ENCODE measurements around the gene GALNT5.

The GALNT5 gene

GRCh38 chr2:157292853-157293252 lies 35.3 kb downstream of the GALNT5 start:
- no peak for DNase-seq (ENCODE audit: insufficient read length, low spot score)
- no peak for FAIRE-seq
- TF ChIP-seq POLR2A (IDR thresholded peaks at IDR 0.05; ENCODE audit: low read depth, low read length): no peak

DNA sequence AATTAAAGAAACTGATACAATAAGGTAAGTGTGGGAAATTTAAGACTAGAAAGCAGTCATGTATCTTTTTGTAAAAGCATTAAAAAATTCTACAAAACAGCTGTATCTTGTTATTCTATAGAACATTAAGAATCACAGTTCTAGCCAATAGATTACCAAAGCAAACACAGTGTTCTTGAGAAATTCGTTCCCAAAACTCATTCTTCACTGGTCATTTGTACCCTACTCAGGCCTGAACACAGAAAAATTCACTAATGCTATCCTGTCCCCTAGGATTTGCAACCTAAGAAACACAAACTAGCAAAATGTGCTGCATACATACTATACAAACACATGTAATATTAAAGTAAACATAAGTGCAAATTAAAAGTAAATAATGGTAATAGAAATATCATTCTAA lies 39.0 kb downstream of the GALNT5 start:
- no peak for FAIRE-seq
- DNase-seq (ENCODE audit: insufficient read length, low spot score): no peak

GRCh38 chr2:157296958-157297357 lies 39.5 kb downstream of the GALNT5 start:
- no peak for FAIRE-seq
- no peak for TF ChIP-seq POLR2A (IDR thresholded peaks at IDR 0.05; ENCODE audit: low read depth, low read length)

More for the DNA sequence above, 39.0 kb downstream of the GALNT5 start:
- TF ChIP-seq POLR2A (IDR thresholded peaks at IDR 0.05; ENCODE audit: low read depth, low read length): no peak

DNA sequence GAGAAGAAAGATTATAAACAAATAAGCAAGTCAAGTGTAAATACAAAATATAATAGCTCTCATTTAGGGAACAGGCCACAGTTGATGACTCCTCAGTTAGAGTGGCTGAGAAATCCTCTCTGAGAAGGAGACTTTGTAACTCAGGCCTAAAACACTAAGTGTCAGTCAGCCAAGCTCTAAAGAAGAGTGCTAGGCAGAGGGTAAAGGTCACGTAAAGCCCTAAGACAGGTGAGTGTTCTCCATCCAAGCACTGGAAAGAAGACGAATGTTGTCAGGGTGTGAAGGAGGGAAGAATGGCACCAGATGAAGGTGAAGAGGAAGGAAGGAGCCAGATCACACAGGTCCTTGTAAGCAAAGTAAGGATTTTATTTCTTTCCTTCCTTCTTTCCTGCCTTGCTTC lies 43.8 kb downstream of the GALNT5 start:
- TF ChIP-seq POLR2A (IDR thresholded peaks at IDR 0.05; ENCODE audit: low read depth, low read length): no peak
- FAIRE-seq (no peak), DNase-seq (ENCODE audit: insufficient read length, low spot score) (no peak)

More at GRCh38 chr2:157296958-157297357, 39.5 kb downstream of the GALNT5 start:
- DNase-seq (ENCODE audit: insufficient read length, low spot score): no peak

DNA sequence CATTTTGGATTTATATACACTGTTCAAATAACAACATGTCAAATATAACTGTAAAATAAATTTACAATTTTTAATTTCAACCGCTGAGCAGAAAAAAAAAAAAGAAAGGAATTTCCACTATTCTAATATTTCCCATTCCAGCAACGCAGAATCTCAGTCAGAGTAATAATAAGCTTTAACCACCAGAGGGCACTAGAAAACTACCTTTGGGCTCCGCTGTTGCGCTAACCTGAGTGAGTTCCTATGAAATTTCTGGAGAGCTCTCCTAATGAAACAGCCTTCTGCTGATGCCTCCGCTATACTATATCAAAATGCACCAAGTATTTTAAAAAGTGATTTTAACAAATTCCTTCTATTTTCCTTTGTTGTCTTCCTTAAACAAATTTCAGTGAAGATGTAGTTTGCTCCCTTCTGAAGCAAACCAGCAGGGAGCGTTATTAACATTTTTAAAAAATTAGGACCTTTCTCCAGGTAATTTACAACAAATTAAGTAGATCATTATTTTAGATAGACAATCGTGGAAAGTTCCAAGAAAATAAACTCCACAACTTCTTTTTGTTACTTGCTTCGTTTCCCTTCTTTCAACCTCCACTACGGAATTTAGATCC lies 45.1 kb downstream of the GALNT5 start:
- DNase-seq (ENCODE audit: insufficient read length, low spot score) (peak; percentile 19), FAIRE-seq (peak; percentile 62)
- no peak for TF ChIP-seq POLR2A (IDR thresholded peaks at IDR 0.05; ENCODE audit: low read depth, low read length)

- FAIRE-seq: no peak
Observed at GRCh38 chr2:157303612-157304011, 46.1 kb downstream of the GALNT5 start.

GRCh38 chr2:157304811-157305722 lies 47.6 kb downstream of the GALNT5 start:
- FAIRE-seq (no peak), DNase-seq (ENCODE audit: insufficient read length, low spot score) (no peak)
- no peak for TF ChIP-seq POLR2A (IDR thresholded peaks at IDR 0.05; ENCODE audit: low read depth, low read length)

More at GRCh38 chr2:157303612-157304011, 46.1 kb downstream of the GALNT5 start:
- DNase-seq (ENCODE audit: insufficient read length, low spot score): no peak
- TF ChIP-seq POLR2A (IDR thresholded peaks at IDR 0.05; ENCODE audit: low read depth, low read length): no peak

DNA sequence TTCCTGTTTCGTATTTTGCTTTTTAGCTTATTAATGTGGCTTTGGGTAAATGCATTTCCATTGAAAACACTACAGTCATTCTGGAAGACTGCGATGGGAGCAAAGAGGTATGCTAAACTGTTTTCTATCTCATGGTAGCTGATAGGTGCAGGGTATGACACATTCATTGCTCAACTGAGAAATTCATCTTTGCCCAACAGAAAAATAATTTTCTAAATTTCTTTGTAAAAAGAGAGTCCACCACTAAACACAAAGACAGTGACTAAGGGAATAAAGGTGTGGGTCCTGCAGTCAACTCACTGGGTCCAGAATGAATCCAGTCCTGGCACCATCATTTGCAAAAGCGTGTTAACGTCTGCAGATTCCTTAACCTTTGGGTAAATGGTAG lies 48.2 kb downstream of the GALNT5 start:
- no peak for TF ChIP-seq POLR2A (IDR thresholded peaks at IDR 0.05; ENCODE audit: low read depth, low read length)
- DNase-seq (ENCODE audit: insufficient read length, low spot score): no peak
- FAIRE-seq: no peak

DNA sequence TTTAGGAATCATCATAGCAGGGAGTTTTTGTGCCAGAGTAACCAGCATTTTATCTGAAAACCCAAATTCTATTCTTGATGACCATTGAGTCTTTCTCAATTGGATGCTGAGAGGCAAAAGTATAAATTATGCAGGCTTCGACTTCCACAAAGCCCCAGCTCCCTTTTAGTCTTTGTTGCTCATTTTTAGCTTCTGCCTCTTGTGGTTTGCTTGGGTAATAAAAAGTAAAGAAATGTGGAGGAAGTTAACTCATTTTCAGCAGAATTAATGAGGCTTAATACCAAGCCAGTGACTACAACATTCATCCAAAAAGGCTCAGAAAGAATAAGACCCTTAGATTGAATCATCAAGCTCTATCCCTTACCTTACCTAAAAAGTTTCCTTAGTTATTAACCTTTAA lies 49.5 kb downstream of the GALNT5 start:
- no peak for FAIRE-seq
- DNase-seq (ENCODE audit: insufficient read length, low spot score): no peak
- no peak for TF ChIP-seq POLR2A (IDR thresholded peaks at IDR 0.05; ENCODE audit: low read depth, low read length)

DNA sequence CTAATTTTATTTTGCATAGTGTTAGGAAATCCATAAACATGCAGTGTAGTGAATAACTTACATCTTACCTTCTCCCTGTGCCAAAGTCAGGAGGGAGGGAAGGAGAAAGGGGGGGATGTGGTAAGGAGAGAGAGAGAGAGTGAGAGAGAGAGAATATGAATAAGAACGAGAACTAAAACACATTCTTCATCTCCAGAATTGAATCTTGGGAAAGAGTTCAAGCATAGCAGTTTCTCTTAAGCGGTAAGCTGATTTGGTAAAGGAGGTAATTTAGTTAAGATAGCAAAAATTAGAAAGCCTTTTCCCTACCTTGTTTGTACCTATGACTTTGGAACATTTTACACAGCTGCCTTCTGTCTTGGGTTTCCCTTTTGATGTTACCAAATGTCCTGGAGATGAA lies 52.4 kb downstream of the GALNT5 start:
- FAIRE-seq (no peak), DNase-seq (ENCODE audit: insufficient read length, low spot score) (no peak)
- no peak for TF ChIP-seq POLR2A (IDR thresholded peaks at IDR 0.05; ENCODE audit: low read depth, low read length)

DNA sequence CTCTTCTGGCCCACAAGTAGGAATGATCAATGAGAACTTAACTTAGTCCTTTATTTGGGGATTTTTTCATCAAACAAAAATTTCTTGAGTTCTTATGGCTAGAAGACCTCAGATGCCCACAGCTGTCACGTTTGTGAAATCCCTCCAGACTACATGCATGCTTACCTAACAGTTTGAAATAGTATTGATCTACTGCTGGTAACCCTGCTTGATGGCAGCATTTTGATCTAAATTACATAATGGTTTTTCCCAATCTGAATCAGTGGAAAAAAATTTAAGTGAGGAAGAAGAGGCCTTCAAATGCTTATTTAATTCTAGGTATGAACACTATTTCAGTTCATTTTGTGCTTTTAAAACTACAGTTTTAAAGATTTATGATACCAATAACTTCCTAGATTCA lies 54.2 kb downstream of the GALNT5 start:
- FAIRE-seq (no peak), DNase-seq (ENCODE audit: insufficient read length, low spot score) (no peak)
- TF ChIP-seq POLR2A (IDR thresholded peaks at IDR 0.05; ENCODE audit: low read depth, low read length): no peak

DNA sequence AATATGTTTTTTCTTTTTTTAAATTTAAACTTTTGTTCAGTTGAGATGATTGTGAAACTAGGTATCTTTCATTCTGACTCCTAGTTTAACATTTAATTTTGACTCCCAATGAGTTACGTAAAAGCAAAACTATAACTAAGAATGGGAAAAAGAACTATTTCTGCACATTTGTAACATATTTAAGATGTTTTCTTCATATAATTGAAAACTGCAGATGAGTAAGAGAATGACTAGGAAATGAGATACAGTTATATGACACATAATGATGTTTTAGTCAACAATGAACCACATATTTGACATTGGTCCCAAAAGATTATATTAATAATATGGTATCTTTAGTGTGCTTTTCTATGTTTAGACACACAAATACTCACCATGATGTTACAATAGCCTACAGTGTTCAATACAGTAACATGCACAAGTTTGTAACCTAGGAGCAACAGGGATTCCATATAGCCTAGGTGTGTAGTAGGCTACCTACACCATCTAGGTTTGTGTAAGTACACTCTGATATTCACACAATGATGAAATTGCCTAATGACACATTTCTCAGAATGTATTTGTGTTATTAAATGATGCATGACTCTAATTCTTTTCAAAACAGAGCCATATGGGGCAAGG lies 55.5 kb downstream of the GALNT5 start:
- no peak for DNase-seq (ENCODE audit: insufficient read length, low spot score)
- FAIRE-seq: no peak
- TF ChIP-seq POLR2A (IDR thresholded peaks at IDR 0.05; ENCODE audit: low read depth, low read length): no peak

DNA sequence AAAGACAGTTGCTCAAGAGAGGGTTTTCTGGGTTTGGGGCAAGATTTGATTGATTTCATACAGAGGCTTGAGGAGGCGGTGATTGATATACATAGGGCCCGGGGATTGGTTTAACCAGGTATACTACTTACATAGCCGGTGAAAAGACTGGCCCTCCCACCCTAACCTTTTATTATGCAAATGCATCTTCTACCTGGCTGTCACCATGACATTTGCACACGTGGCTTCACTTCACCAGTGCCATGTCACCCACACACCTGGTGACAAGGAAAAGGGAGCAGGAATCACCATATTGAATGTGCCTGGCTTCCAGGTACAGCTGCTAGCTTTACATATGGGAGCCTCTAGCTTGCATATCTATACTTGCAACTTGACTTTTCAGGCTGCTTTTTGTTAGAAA lies 58.4 kb downstream of the GALNT5 start:
- TF ChIP-seq POLR2A (IDR thresholded peaks at IDR 0.05; ENCODE audit: low read depth, low read length): no peak
- DNase-seq (ENCODE audit: insufficient read length, low spot score) (no peak), FAIRE-seq (no peak)

- DNase-seq (ENCODE audit: insufficient read length, low spot score) (no peak), FAIRE-seq (no peak)
- no peak for TF ChIP-seq POLR2A (IDR thresholded peaks at IDR 0.05; ENCODE audit: low read depth, low read length)
Observed at GRCh38 chr2:157318884-157319283, 61.4 kb downstream of the GALNT5 start.

All from H54 (cell line).